IPS DF 19.7 (cell line): ENCODE measurements around the gene ZNF608.

Experiments
- DNase-seq: peaks from one replicate; pipeline ENCODE4 v3.0.0-alpha.2; 2013; ENCODE audit warnings: low read depth, low spot score

The ZNF608 gene

DNA sequence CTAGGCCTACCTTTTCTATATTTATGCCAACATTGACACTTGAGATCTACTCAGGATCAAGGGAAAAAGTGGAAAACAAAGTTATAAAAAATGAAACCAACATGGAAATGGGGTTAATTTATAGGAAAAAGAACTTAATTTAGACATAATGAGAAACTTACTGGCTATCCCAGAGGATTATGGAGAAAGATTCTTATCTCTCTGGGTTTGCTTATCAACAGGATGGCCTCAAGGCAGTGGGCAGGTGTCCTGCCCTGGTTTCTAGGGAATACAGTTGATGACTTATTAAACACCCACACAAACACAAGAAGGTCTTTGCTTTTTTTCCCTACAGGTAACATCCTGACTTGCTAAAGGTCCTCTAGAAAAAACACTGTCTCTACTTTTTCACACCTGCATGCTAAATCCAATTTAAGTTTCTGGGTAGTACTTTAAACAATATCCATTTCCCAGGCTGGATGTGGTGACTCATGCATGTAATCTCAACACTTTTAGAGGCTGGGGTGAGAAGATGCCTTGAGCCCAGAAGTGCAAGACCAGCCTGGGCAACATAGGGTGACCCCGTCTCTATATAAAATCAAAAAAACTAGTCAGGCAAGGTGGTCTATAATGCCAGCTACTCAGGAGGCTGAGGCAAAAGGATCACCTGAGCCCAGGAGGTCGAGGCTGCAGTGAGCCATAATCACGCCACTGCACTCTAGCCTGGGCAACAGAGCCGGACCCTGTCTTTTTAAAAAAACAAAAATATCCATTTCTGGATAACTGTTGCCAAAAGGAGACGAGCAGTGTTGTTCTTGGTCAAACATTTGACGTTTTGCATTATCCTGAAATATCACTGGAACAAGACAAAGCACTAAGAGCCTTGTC lies 6.6 kb upstream of the ZNF608 start:
- DNase-seq: no peak

DNA sequence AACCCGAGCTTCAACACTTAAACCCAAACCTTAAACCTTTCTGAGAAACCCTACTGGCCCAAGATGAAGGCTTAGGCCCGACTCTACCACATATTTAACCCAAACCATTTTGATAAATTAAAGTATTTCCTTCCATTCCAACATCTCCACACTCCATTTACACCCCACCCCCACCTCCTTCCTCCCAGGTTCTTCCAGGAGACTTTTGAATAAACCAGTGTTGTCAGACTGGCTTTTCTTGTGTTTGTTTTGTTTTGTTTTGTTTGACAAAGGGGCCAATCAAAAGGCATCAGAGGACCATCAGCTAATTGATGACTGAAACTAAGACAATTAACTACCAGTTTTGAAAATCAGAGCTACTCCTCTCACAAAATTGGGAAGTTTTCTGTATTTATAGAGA lies 4.6 kb upstream of the ZNF608 start:
- DNase-seq: no peak

DNA sequence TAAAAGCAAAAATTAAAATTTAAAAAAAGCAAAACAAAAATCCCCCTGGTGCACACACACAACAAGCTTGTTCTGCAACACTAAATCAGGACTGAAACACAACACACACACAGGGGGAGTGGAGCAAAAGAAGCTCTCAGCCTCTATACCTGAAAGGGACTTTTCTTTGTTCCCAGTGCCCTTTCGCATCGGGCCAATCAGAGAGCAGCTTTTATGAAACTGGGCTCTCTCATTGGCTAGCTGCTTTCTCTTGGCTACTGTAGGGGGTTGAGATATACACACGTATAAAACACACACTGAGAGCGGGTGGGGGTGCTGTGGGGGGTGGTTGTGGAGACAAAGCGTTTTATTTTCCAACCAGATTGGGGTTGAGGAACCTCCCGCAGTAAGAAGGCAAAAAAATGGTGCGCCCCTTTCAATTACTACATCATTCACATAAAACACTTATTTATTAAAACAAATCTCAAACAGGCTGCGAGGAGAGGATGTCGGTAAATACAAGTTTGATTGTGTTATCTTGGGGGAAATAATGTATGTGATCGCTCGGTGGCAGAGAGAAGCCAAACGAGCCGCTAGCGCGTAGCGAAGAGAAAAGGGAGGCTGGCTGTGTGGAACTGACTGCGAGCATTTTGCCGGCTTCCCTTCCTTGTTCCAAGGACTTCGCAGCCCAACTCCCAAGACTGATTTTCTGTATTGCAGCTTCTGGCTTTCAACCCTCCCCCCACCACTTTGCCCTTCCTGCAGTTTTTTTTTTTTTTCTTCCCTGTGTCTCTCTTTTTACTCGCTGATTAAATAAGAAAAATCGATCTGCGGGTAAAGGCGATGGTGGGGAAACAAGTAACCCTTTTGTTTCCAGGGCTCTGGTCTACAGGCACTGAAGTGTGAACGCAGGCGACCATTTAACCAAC lies 2.5 kb upstream of the ZNF608 start:
- peak; percentile 96 for DNase-seq

DNA sequence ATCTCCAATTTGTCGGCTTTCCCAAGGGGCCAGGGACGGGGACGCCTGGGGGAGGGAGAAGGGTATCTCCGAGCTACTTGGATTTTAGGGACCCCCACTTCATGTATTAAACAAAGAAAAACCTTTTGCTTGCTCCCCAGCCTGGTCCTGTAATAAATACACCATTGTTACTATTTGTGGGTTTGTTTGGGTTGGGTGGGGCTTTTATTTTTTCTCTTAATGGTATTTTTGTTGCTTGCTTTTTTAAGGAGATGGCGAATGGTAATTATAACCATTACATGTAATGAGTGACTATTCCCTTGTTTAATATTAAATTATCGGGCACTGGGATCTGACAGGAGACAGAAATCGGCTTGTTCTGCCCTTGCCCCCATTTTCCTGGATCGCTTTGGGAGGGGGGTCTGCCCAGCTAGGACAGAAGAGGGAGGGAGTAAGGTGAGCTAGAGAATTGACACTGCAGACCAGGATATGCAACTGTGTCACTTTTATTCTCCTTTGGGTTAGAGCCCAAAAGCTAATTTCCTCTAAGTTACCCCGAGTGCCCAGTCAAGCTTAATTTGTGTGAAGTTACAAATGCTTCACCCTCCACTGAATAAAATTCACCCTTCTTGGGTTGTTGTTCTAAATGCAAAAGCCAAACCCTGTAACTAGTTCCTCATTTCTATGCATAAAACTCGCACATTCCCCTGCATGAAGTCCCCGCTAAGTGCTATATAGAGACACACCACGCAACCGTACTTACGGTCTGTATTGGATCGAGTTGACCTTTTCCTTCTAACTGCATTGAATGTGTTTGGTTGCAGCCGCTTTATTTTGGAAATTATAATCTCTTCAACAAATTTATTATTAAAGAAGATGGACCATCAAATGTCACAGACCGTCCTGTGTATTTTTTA lies 1.6 kb upstream of the ZNF608 start:
- DNase-seq: no peak

DNA sequence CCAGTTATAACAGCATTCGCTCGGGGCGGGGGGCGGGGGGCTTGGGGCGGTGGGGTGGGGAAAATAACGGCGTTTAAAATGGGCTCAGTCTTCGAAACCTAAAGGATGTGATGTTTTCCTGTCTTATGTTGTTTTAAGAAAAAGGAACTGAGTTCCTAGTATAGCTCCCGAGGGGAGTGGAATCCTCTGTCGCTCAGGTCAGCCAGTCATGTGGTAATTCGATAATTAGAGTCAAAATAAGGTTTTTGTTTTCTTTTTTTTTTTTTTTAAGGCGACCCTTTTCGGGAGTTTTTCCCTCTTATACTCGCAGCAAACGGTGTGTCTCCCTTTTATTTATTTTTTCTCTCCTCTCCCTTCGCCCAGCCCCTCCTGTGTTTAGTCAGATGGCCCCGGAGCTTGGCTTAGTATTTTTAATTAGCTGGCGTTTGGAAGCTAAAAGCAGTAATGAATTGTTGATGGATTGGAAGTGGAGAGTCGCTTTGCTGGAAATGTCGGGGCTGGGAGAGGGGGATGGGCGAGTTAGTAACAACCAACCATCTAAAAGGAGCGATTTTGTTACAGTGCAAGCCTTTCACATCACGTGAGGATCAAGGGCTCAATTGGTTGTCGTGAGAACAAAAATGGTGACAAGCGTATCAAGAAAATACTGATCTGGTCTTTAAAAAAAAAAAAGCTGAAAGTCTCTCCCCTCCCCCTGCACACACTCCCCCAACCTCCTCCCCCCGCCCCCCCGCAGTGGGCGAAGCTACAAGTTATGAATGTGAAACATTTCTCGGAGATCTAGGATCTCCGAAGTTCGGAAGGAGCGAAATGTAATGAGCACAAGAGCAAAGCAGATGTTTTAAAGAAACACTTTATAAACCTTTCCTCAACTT lies 714 bp upstream of the ZNF608 start:
- peak; percentile 96 for DNase-seq

DNA sequence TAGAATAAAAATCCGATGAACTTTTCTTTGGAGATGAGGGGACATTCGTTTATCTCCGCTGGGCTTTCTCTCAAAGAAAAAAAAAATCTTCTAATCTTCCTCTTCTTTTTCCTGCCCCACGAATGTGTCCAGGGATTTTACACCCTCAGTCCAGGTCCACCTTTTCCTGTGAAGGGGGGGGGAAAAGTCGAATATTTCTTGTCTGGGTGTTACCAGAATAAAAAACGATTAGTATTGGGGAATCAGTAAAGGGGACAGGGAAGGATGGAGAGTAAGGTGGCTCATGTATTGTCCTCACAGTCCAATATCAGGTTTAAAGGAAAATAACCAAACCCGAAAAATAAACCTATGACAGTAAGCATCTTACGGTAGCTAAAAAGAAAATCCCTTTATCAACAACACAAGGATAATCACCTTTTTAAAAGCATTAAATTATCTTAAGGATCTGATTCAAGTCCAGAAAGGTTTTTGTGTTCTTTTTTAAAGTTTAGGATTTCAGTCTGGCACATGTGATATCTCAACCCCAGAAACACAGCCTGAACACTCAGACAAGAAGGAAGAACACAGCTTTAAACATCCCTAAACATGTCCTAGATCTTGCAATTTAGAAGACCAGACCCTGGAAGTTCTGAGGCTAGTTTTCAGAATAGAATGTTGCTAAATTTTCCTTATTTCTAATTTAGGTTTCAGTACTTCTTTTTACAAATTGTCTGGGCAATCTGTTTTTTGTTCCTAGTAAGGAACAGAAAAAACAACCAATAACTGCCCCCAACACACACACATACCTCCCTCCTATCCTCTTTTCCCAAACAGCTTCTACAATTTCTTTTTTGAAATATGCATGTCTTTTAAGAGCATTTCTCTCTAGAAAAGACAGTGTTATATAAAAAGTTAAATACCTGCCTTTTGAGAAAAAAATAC lies 1.2 kb downstream of the ZNF608 start:
- DNase-seq: no peak

DNA sequence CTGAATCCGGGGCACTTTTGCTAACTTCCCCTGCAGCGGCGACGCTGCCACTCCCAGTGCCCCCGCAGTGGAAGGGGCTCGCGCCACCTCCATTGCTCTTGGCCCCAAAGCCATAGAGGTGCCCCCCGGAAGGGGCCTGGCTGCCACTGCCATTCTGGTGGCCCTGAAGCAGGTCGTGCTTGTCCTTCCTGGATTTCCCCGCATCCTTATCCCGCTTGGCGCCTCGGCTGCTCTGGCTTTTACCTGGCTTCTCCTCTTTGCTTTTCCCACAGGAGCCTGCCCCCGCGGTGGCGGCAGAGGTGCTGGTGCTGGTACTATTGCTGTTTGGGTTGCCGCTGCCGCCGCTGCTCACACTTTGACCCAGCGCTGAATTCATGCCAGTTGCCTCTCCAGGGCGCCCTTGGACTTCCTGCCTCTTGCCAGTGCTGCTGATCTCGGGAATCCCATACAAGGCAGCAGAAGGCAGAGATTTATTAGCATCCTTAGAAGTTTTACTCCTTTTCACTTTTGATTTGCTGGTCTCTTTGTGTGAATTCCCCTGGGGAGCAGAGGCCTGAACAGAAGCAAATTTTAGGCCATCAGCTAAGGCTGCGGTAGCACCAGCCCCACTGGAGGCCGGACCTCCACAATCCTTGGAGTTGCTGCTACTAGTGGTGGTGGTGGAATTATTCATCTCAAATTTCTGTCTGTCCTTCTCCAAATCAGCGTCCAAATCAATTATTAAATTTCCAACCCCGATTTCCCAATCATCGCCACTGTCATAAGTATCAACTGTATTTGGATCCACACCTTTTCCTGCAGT lies 2.1 kb downstream of the ZNF608 start:
- DNase-seq: no peak

DNA sequence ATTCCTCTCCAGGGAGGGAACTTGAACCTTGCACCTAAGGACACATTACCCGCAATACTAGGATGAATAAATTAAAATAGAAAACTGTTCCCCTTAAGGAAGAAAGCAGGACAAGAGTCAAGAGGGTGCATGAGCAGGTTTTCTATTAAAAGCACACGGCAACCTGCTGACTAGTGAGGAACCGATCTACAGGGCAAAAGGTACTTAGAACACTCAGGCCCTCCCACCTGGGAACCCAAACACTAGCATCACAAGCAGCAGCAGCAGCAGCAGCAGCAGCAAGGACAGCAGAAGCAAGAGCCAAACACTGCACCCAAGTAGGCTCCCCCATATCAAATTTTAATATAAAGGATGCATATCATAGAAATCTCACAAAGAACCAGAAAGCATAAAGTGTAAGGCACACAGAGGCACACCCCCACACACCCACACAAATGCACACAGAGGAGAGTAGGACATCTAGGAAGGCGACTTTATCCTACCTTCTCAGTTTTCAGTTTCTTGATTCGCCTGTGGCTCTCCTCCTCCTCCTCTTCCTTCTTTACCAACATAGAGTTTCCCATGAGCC lies 2.8 kb downstream of the ZNF608 start:
- DNase-seq: no peak

DNA sequence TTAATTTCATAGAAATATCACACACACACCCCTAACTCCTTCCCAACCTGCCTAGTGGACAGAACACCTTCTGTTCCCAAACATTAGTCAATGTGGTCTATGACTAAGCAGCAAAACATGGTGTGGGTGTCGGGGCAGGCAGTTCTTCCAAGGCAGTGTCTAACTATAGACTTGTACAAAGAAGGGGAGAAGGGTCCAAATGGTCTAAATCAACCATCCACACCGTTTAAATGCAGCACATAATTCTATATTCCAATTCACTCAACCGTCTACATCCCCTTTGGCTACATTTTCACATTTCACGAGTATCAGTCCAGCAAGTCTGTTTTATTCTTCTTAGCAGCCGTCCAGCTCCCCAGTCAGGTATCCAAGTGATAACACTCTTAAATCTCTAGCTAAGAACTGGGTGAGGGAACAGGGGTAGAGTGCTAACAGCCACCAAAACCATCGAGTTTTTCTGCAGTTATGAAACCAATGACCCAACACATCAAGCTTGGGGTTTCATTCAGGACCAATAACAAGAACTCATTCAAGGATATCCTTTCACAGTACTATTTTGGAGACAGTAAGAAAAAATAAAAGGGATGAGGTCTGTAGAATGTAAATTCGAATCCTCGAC lies 3.3 kb downstream of the ZNF608 start:
- DNase-seq: no peak

DNA sequence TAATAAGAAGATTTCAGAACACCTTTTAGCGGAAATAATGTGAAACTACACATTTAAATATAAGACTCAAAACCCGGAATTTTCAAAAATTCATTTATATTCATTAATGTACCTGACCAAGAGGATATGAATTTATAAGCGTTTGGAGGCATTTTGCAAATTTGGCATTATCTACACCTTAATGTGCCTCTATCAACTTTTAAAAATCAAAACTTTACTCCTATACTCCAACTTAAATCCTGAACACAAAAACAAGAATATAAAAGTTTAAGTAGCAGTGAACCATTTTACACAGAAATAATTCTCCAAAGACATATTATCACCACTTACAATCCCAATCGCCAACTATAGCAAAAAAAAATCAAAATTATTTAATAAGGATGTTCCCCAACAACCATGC lies 3.9 kb downstream of the ZNF608 start:
- no peak for DNase-seq

DNA sequence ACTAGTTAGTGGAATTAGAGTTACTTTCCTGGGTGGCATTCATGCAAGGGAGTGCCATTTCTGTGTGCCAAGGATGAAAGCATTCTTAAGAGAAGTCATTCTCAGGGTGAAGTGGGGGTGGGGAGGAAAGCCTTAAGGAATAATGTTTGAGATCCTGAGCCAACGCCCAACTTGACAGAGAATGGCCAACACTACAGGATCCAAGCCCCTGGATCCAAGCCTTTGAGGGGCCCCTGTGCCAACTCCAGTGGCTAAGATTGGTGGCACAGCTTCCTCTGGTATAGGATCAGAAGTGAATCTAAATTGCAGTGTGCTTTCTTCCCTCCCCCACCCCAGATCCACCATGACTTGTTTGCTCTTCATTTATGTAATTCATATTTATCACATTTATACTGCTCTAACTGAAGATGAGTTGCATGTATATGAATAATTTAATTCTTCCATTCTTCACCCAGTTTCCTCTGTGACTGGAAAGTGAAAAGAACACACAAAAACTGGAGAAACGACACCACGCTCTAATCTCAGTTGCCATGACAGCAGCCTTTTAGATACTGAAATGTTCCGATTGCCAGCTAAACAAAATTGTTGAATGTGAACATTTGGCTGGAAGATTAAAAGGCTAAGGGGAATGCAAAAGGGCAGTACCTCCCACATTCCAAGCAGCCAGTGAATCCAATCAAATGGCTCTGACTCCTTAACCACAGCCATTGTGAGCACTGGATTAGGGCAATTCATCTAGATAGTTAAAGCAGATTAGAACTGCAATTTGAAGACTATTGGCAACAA lies 4.5 kb downstream of the ZNF608 start:
- DNase-seq: no peak

DNA sequence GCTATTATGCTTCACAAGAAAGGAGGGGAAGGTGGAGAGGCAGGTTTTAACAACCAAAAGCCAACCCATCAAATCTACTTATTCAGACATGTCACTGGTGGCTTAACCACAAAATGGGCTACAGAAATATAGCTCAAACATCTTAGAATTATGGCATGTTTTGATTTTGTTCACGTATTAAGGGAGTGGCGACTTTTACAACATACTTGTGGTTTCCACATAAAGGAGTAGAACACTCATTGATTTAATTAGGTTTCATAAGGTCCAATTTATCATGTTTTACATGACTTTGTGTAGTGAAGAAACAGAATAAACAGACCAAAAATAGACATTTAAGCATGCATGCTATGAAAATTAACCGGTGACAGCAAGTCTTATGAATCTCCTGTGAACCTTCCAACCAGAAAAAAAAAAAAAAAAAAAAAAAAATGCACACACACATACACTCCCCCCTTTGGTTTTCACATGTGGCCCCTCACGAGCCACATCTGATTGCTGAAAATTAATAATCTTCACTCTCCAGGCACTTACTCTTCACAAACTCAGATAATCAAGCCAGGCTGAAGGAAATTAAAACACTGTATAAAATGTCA lies 5.4 kb downstream of the ZNF608 start:
- DNase-seq: no peak

DNA sequence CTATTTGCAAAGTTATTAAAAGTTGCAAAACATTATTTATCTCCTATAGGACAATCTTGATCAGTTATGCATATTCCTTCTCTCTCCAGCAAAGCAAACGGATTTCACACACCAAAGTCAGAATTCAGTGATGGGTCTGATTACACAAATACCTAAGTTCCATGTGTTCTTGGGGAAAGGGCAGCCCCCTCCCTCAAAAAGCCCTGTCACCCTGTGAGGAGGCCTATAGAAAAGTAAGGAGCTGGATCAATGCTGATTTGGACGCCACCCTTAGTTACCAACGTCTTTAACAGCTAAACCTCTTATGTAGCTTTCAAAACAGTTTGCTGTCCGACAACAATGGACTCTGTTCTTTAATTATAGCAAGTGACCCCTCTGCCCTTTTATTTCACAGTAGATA lies 6.4 kb downstream of the ZNF608 start:
- no peak for DNase-seq

DNA sequence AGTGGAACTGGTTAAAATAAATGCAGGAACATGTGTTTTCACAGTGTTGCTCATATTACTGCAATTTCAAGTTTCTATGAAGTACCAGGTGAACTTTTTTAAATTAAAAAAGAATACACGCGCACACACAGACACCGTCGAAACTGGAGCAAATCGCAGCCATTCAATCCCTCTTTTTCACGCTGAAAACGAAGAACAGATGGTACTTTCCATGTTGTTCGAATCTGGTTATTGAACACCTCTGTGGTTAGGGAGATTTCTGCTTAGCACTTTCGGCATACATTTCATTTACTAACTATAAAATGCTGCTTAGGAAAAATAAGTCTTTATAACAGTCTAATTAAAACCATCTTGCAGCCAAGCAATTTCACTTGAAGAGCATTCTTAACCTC lies 6.8 kb downstream of the ZNF608 start:
- no peak for DNase-seq

DNA sequence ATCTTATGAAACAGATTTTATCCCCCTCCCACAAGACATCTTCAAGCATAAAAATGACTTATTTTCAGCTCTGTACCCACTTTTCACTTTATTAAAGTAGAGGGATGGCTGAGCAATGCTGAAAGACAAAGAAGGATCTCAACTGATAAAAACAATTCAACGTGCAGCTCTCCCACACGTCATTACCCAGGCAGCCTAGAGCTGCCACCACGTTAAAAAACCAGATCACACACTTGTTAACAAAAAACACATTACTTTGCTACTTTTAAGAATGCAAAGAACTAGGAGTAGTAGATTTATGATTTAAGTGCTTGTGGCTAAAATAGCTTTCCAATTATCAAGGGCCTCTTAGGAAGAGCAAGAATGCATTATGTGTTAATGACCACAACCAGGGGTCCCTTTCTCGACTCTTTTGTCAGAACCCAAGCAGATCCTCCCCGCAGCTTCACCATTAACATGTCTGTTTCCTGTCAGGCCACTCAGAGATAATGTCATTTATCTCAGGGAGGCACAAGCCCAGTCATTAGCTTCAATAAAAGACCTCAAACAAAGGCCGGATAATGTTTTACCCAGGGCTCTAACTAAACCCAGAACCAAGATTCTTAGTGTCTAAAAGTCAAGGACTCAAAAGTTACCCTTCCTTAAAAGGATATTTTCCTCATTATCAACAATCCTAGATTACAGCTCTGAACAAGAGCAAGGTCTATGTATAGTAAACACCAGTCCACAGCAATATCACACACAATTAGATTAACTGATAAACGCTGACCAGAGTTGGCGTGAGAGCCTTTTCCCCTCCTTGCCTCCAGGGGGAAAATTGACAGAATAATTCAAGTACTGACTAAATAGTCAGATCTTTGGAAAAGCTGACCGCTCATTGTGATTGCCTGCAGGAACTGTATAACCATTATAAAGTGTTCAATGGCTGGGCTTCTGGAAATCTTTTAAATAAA lies 7.5 kb downstream of the ZNF608 start:
- DNase-seq: peak; percentile 90

DNA sequence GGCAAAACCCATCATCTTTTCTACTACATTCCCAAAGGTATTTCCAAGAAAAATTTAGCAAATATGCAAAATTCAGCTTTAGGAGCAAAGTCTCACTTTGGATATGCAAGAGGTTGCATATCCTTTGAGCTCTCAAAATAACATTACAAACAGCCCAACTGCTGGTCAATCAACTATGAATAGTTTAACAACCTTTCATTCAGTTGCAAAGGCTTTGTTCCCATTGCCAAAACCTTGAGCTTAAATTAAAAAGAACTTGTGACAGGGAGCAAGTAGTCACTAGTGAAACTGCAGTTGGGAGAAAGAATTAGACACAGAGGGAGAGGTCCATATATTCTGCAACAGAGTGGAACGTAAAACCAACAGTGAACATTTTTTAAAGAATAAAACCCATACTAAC lies 8.8 kb downstream of the ZNF608 start:
- DNase-seq: no peak
